GM12892 (cell line): ENCODE data around the gene COMP.

Experiments
- POLR2A ChIP-seq: IDR thresholded peaks from 2 replicates; pipeline ENCODE4 v1.6.1; 2011; ENCODE audit warnings: low read depth, low read length, control low read depth
- TAF1 ChIP-seq: IDR thresholded peaks from 2 replicates; pipeline ENCODE4 v1.6.1; 2011; ENCODE audit warnings: low read depth, mild to moderate bottlenecking, control low read depth, low read length, borderline replicate concordance

DNA sequence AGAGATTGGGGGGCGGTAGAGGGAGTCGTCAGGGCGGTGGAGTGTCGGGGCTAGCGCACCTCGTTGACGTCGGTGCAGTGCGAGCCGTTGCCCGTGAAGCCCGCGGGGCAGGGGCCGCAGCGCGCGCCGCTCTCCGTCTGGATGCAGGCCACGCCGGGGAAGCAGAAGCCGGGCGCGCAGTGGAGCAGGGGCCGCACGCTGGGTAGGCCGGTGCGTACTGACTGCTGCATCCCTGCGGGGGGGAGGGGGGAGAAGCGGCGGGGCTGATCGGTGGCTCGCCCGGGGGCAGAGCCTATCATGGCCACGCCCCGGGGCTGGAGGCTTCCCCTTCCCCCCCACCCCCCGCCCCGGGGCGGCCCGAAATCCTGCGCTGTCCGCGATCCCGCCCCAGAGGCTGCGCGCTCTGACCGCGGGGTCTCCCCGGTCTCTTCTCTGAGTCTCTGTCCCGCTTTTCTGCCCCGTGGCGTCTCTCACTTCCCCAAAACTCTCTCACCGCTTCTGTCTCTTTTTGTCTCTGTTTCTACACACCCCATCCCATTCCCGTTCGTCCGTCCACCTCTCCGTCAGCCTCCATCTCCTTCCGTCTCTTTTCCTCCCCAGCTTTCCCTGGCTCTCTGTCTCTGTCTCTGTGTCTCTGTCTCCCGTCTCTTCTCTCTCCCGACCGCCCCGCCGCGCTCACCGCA lies 1.1 kb downstream of the COMP start:
- no peak for TF ChIP-seq POLR2A
- TF ChIP-seq TAF1 = no peak
